ENCODE data around the gene ANO3.
"Not testable (repeated sequence)": the region's sequence is repeated elsewhere in the genome, so short reads cannot be mapped to it uniquely, and the experiment has no call there.

Gene ANO3

GRCh38 chr11:26623076-26623659, 291.2 kb downstream of the ANO3 start:
- DNase-seq (ENCODE audit: low read depth in 2 of 2): no peak

GRCh38 chr11:26626346-26626745, 294.4 kb downstream of the ANO3 start:
- DNase-seq (ENCODE audit: low read depth in 2 of 2): no peak

GRCh38 chr11:26632691-26633159, 300.8 kb downstream of the ANO3 start:
- no peak for DNase-seq (ENCODE audit: low read depth in 2 of 2)

GRCh38 chr11:26643314-26643713, 311.4 kb downstream of the ANO3 start:
- DNase-seq (ENCODE audit: low read depth in 2 of 2): not testable (repeated sequence)

GRCh38 chr11:26649884-26650283, 318.0 kb downstream of the ANO3 start:
- DNase-seq (ENCODE audit: low read depth in 2 of 2): no peak

- DNase-seq (ENCODE audit: low read depth in 2 of 2): no peak
Observed at GRCh38 chr11:26651916-26652315, 320.0 kb downstream of the ANO3 start.

- DNase-seq (ENCODE audit: low read depth in 2 of 2): no peak
Observed at GRCh38 chr11:26655287-26655686, 323.4 kb downstream of the ANO3 start.

- DNase-seq (ENCODE audit: low read depth in 2 of 2): no peak
Observed at GRCh38 chr11:26662916-26663315, 331.0 kb downstream of the ANO3 start.

- no peak for DNase-seq (ENCODE audit: low read depth in 2 of 2)
Observed at GRCh38 chr11:26665036-26665435, 333.1 kb downstream of the ANO3 start.

- no peak for DNase-seq (ENCODE audit: low read depth in 2 of 2)
Observed at GRCh38 chr11:26665946-26666345, 334.0 kb downstream of the ANO3 start.

GRCh38 chr11:26675233-26675928, 343.5 kb downstream of the ANO3 start:
- DNase-seq (ENCODE audit: low read depth in 2 of 2): no peak

- no peak for DNase-seq (ENCODE audit: low read depth in 2 of 2)
Observed at GRCh38 chr11:26676641-26677040, 344.7 kb downstream of the ANO3 start.

GRCh38 chr11:26677566-26677965, 345.6 kb downstream of the ANO3 start:
- DNase-seq (ENCODE audit: low read depth in 2 of 2): no peak

GRCh38 chr11:26687351-26687750, 355.4 kb downstream of the ANO3 start:
- no peak for DNase-seq (ENCODE audit: low read depth in 2 of 2)

- DNase-seq (ENCODE audit: low read depth in 2 of 2): no peak
Observed at GRCh38 chr11:26688701-26689100, 356.8 kb downstream of the ANO3 start.

- no peak for DNase-seq (ENCODE audit: low read depth in 2 of 2)
Observed at GRCh38 chr11:26696330-26696729, 364.4 kb downstream of the ANO3 start.

GRCh38 chr11:26698224-26698623, 366.3 kb downstream of the ANO3 start:
- DNase-seq (ENCODE audit: low read depth in 2 of 2): no peak

GRCh38 chr11:26700574-26701235, 368.8 kb downstream of the ANO3 start:
- no peak for DNase-seq (ENCODE audit: low read depth in 2 of 2)

- no peak for DNase-seq (ENCODE audit: low read depth in 2 of 2)
Observed at GRCh38 chr11:26702406-26702805, 370.5 kb downstream of the ANO3 start.

- DNase-seq (ENCODE audit: low read depth in 2 of 2): no peak
Observed at GRCh38 chr11:26703411-26704191, 371.7 kb downstream of the ANO3 start.

GRCh38 chr11:26704249-26704648, 372.3 kb downstream of the ANO3 start:
- DNase-seq (ENCODE audit: low read depth in 2 of 2): no peak

GRCh38 chr11:26706181-26706580, 374.3 kb downstream of the ANO3 start:
- no peak for DNase-seq (ENCODE audit: low read depth in 2 of 2)

All from stimulated activated CD4-positive, alpha-beta T cell treated with anti-CD3 and anti-CD28 coated beads, Interleukin-1b, Interleukin-23, amount 100 ng/mL, for 4 hours (primary cell).